GM23248 (cell line): ENCODE results near the gene AR.

Experiments used
- EZH2 ChIP-seq: fragments of 200-600 bp; sonication (generic); IDR thresholded peaks from 2 replicates; pipeline ENCODE4 v1.6.1; 2018; ENCODE audit warnings: antibody characterized with exemption, mild to moderate bottlenecking; ENCODE audit not compliant: insufficient read depth, poor library complexity, severe bottlenecking
- EZH2phosphoT487 ChIP-seq: fragments of 200-600 bp; sonication (generic); IDR thresholded peaks from 2 replicates; pipeline ENCODE4 v1.6.1; 2018; ENCODE audit warnings: antibody characterized with exemption, moderate library complexity, mild to moderate bottlenecking, low read depth; ENCODE audit not compliant: insufficient read depth

GRCh38 chrX:67730296-67730695 lies 186.5 kb downstream of the AR start:
- TF ChIP-seq EZH2 (no peak), EZH2phosphoT487 (no peak)
